HEK293T (cell line): Measurements from ENCODE around the gene GLCE.

Source experiments
- ARNT ChIP-seq: fragments of 450-650 bp; IDR thresholded peaks from 2 replicates; pipeline ENCODE4 v1.6.1; 2017; ENCODE audit warnings: mild to moderate bottlenecking
- CTBP1 ChIP-seq: fragments of 450-650 bp; IDR thresholded peaks from 2 replicates; pipeline ENCODE4 v1.6.1; 2016; ENCODE audit warnings: borderline replicate concordance
- FOXA1 ChIP-seq: fragments of 450-650 bp; IDR thresholded peaks from 2 replicates; pipeline ENCODE4 v1.6.1; 2016; ENCODE audit warnings: mild to moderate bottlenecking
- FOXK2 ChIP-seq: fragments of 450-650 bp; IDR thresholded peaks from 2 replicates; pipeline ENCODE4 v1.6.1; 2016; ENCODE audit warnings: mild to moderate bottlenecking
- HDGF ChIP-seq: fragments of 450-650 bp; IDR thresholded peaks from 2 replicates; pipeline ENCODE4 v1.6.1; 2017; ENCODE audit warnings: antibody characterized with exemption, borderline replicate concordance
- NFRKB ChIP-seq: fragments of 450-650 bp; IDR thresholded peaks from 2 replicates; pipeline ENCODE4 v1.6.1; 2016; ENCODE audit warnings: mild to moderate bottlenecking, moderate library complexity
- SP1 ChIP-seq: fragments of 450-650 bp; IDR thresholded peaks from 2 replicates; pipeline ENCODE4 v1.6.1; 2017
- TARDBP ChIP-seq: fragments of 450-650 bp; IDR thresholded peaks from 2 replicates; pipeline ENCODE4 v1.6.1; 2016
- TF ChIP-seq, protein P1 (sequence below): fragments of 450-650 bp; IDR thresholded peaks from 2 replicates; pipeline ENCODE4 v1.6.1; 2016

DNA sequence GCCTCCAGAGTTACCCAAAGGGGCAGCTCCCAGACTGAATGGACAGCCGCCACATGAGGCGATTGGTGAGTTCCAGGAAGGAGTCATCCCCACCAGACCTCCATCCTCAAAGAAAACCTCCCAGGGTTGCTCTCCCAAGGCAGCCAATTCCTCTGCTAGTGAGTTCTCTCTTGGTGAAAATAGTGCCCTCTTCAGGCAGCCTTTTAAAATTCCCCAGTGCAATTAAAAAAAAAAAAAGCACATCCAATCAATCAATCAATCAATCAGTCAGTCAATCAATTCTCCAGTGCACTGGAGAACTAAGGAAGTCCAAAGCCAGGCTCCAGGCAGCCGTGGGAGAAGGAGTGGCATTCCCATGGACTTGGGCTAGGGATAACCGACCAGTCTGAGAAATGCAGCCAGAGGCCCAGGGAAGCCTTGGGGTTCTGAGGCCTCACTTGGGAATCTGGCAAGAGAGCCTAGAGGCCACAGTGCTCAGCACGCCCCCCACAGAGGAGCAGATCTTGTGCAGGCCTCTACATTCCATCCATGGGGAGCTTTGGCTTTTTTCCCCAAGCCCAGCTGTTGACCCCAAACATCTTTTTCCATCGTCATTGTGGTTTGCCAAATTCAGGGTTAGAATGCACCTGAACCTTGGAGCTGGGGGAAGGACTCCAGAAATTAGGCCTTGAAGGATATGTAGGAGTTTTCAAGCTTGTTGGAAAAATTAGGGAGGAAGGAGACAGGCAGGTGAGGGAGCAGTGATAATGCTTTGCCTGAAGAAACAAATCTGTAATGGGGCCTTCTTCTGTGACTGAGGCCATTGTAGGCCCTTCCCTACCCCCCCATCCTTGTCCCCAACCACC is 143.1 kb downstream of the GLCE start:
- TF ChIP-seq SP1 (no peak), TARDBP (no peak), ARNT (no peak), FOXA1 (no peak), CTBP1 (no peak), NFRKB (no peak), FOXK2 (no peak), HDGF (no peak)
- TF ChIP-seq, protein P1, sequence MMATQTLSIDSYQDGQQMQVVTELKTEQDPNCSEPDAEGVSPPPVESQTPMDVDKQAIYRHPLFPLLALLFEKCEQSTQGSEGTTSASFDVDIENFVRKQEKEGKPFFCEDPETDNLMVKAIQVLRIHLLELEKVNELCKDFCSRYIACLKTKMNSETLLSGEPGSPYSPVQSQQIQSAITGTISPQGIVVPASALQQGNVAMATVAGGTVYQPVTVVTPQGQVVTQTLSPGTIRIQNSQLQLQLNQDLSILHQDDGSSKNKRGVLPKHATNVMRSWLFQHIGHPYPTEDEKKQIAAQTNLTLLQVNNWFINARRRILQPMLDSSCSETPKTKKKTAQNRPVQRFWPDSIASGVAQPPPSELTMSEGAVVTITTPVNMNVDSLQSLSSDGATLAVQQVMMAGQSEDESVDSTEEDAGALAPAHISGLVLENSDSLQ: peak; percentile 93
